HUES64 (cell line): Measurements from ENCODE around the gene SCYGR2. TPM values are rescaled to one million over a fixed set of nuclear protein-coding genes. Genes with fewer than 3 reads are reported as not detected.
A peak's percentile ranks its signal among the peaks of the same experiment; 100 is the strongest.
"Not testable (repeated sequence)": the region's sequence is repeated elsewhere in the genome, so short reads cannot be mapped to it uniquely, and the experiment has no call there.

Experiments
- H3K27ac ChIP-seq: 2 replicates; pipeline ENCODE4 v1.7.0; 2013; ENCODE audit warnings: low read depth, low read length, inconsistent platforms
- H3K27me3 ChIP-seq: 2 replicates; pipeline ENCODE4 v1.6.1; 2013; ENCODE audit warnings: mild to moderate bottlenecking, low read length; ENCODE audit not compliant: insufficient read depth
- H3K36me3 ChIP-seq: 2 replicates; pipeline ENCODE4 v1.6.1; 2013; ENCODE audit warnings: mild to moderate bottlenecking, low read length; ENCODE audit not compliant: insufficient read depth
- H3K4me1 ChIP-seq: 2 replicates; pipeline ENCODE4 v1.6.1; 2013; ENCODE audit warnings: mild to moderate bottlenecking, low read length, moderate library complexity; ENCODE audit not compliant: insufficient read depth
- H3K4me3 ChIP-seq: 2 replicates; pipeline ENCODE4 v1.5.1; 2013; ENCODE audit warnings: mild to moderate bottlenecking, low read length, moderate library complexity
- H3K9ac ChIP-seq: 2 replicates; pipeline ENCODE4 v1.6.1; 2013; ENCODE audit warnings: mild to moderate bottlenecking, low read depth, low read length
- H3K9me3 ChIP-seq: 2 replicates; pipeline ENCODE4 v1.6.1; 2013; ENCODE audit warnings: low read depth, low read length; ENCODE audit not compliant: insufficient read depth
- WGBS: fragments of 150-250, 120-280 bp; methylation state at CpG from one replicate; pipeline ENCODE4 v1.1.7; 2013; ENCODE audit warnings: missing lambda C conversion rate; 5-methylcytosine and 5-hydroxymethylcytosine counted together
- polyA plus RNA-seq, 2 experiments: library from polyadenylated mRNA; stranded (reverse); fragments of 50-300 nt; gene quantifications; one replicate each; pipeline ENCODE4 v1.2.3, GENCODE V29; 2013

Gene SCYGR2, protein sequence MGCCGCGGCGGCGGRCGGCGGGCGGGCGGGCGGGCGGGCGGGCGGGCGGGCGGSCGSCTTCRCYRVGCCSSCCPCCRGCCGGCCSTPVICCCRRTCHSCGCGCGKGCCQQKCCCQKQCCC
- polyA plus RNA-seq (2013, experiment 1 of 2): not detected
- not detected for polyA plus RNA-seq (2013, experiment 2 of 2)

DNA sequence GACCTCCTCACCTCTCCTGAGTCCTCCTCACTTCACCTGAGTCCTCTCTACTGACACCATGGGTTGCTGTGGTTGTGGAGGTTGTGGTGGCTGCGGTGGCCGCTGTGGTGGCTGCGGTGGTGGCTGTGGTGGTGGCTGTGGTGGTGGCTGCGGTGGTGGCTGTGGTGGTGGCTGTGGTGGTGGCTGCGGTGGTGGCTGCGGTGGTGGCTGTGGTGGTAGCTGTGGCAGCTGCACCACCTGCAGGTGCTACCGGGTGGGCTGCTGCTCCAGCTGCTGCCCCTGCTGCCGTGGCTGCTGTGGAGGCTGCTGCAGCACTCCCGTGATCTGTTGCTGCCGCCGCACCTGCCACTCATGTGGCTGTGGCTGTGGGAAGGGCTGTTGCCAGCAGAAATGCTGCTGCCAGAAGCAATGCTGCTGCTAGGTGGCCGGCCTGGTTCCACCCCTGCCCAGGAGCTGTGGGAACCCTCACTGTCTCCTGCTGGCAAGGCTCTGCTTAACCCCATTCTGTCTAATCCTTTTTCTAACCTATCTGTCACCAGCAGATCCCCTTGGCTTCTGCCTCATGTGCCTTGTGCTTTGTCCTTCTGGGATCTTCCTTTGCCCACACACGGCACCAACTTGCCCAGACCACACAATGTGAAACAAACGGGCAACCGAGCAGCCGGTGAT is at the start of gene SCYGR2:
SCYGR2 (plus strand) TSS at position 59 of the 669 bp plus-strand sequence; CDS start at position 59, 0 bp downstream.
- WGBS: 95% methylated on average over 15 of the region's 16 CpGs
- not testable (repeated sequence) for H3K4me3 ChIP-seq, H3K9ac ChIP-seq, H3K27me3 ChIP-seq, H3K9me3 ChIP-seq, H3K4me1 ChIP-seq, H3K27ac ChIP-seq, H3K36me3 ChIP-seq

DNA sequence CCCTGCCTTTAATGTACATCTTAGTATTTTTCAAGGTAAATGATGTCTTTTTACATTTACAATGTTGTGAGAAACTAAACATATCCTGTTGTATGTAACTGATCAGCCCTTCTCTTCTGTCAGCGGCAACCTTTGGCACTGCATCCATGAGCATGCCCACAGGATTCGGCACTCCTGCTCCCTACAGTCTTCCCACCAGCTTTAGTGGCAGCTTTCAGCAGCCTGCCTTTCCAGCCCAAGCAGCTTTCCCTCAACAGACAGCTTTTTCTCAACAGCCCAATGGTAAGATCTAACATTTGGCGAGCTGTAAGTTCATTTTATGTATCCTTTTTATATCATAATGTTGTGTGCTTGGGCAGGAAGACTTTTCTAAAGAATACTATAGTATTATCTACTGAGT is 46.9 kb upstream of the SCYGR2 start:
- H3K9ac ChIP-seq: no peak overlapping the region
- 97% methylated on average over 2 of the region's 3 CpGs for WGBS
- H3K9me3 ChIP-seq: no peaks in the 10 kb centered on the region
- H3K4me1 ChIP-seq: no peaks in the 10 kb centered on the region
- no peak overlapping the region for H3K27ac ChIP-seq
- H3K27me3 ChIP-seq: no peaks in the 10 kb centered on the region
- peaks cover 93% of the 10 kb centered on the region for H3K36me3 ChIP-seq
- H3K4me3 ChIP-seq: no peak overlapping the region

DNA sequence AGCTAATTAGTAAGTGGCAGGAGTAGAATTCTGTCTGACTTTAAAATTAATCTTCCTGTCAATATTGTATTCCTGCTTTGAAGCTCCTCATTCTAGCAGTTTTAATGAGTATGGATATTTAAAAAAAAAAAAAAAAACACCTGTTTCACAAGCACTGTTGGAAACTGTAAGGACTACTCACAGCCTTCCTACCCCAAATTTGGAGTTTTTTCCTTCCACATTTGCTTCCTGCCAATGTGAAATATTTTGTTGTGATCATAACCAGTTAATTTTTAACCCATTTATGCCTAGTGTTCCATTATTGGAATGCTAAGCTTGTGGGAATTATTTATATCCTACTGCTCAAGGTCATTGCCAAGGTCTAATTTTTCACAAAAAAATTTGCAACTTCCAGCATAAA is 36.1 kb upstream of the SCYGR2 start:
- Histone ChIP-seq H3K9ac (no peak overlapping the region), H3K27me3 (no peaks in the 10 kb centered on the region), H3K36me3 (peaks cover 13% of the 10 kb centered on the region), H3K9me3 (no peaks in the 10 kb centered on the region), H3K4me1 (no peaks in the 10 kb centered on the region; the same call in 1 of the 2 replicates), H3K27ac (no peak overlapping the region), H3K4me3 (no peak overlapping the region)

DNA sequence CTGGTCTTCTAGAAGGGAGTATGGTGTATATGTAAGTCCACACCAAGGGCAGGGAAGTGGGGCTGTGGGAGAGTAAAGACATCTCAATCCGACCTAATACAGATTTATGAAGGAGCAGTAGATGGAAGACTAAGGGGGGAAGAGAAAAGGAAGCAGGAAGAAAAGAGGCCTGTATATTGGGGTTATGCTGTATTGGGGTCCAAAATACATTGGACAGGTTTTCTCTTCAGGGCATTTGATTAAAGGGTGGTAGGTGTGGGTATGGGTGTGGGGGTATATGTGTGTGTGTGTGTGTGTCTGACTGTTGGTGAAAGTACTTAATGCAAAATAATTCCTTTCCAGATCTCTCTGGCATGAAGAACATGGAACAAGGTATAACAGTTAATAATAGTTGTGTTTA is 33.6 kb upstream of the SCYGR2 start:
- no peaks in the 10 kb centered on the region for H3K36me3 ChIP-seq
- H3K4me1 ChIP-seq: no peaks in the 10 kb centered on the region; the same call in 1 of the 2 replicates
- H3K27ac ChIP-seq: no peak overlapping the region
- 96% methylated on average over 1 of the region's 1 CpG for WGBS
- no peak overlapping the region for H3K4me3 ChIP-seq
- no peaks in the 10 kb centered on the region for H3K27me3 ChIP-seq
- no peak overlapping the region for H3K9ac ChIP-seq
- H3K9me3 ChIP-seq: no peaks in the 10 kb centered on the region

- WGBS: 75% methylated on average over 3 of the region's 3 CpGs
- peaks cover 6% of the 10 kb centered on the region; the same call in 1 of the 2 replicates for H3K4me1 ChIP-seq
- no peaks in the 10 kb centered on the region for H3K27me3 ChIP-seq
Measured at GRCh38 chr2:227566012-227566411, 32.7 kb upstream of the SCYGR2 start.

DNA sequence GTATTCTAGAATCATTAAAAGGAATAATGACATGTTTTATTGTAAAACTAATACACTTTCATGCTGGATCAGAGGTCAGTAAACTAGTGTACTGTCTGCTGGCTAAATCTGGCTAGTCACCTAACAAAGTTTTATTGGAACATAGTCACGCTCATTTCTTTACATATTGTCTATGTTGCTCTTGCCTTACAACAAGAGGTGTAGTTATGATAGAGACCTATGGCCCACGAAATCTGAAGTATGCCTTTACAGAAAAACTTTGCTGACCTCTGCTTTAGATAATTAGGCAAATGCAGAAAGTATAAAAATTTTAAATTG is 29.9 kb upstream of the SCYGR2 start:
- 100% methylated on average over 2 of the region's 2 CpGs for WGBS

More at GRCh38 chr2:227566012-227566411, 32.7 kb upstream of the SCYGR2 start:
- H3K4me3 ChIP-seq: no peak overlapping the region
- no peak overlapping the region for H3K9ac ChIP-seq
- no peaks in the 10 kb centered on the region for H3K36me3 ChIP-seq
- no peak overlapping the region for H3K27ac ChIP-seq
- H3K9me3 ChIP-seq: no peaks in the 10 kb centered on the region

GRCh38 chr2:227570615-227571014 is 28.1 kb upstream of the SCYGR2 start:
- H3K9ac ChIP-seq: no peak overlapping the region
- no peak overlapping the region for H3K4me3 ChIP-seq
- no peaks in the 10 kb centered on the region for H3K9me3 ChIP-seq
- 0 out of 2 replicates have a peak, but pooled peaks cover 6% of the 10 kb centered on the region for H3K4me1 ChIP-seq
- no peaks in the 10 kb centered on the region for H3K27me3 ChIP-seq
- no peak overlapping the region for H3K27ac ChIP-seq
- no peaks in the 10 kb centered on the region for H3K36me3 ChIP-seq
- 67% methylated on average over 1 of the region's 1 CpG for WGBS

More for the DNA sequence above, 29.9 kb upstream of the SCYGR2 start:
- no peaks in the 10 kb centered on the region for H3K27me3 ChIP-seq
- no peak overlapping the region for H3K4me3 ChIP-seq
- H3K36me3 ChIP-seq: no peaks in the 10 kb centered on the region
- H3K9ac ChIP-seq: no peak overlapping the region
- peaks cover 6% of the 10 kb centered on the region; the same call in 1 of the 2 replicates for H3K4me1 ChIP-seq
- no peak overlapping the region for H3K27ac ChIP-seq
- H3K9me3 ChIP-seq: no peaks in the 10 kb centered on the region

DNA sequence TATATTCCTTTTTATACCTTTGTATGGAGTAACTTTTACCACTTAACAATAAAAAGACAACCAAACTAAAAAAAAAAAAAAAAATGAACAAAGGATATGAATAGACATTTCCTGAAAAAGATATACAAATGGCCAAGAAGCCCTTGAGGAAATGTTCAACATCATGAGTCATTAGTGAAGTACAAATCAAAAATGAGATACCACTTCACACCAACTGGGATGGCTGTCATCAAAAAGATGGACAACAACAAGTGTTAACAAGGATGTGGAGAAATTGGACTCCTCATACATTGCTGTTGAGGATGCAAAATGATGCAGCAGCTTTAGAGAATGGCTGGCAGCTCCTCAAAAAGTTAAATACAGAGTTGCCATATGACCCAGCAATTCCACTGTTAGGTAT is 22.6 kb upstream of the SCYGR2 start:
- Histone ChIP-seq H3K9me3 (no peaks in the 10 kb centered on the region), H3K9ac (no peak overlapping the region), H3K36me3 (no peaks in the 10 kb centered on the region), H3K27ac (no peak overlapping the region), H3K27me3 (no peaks in the 10 kb centered on the region), H3K4me1 (peaks cover 10% of the 10 kb centered on the region; the same call in 1 of the 2 replicates), H3K4me3 (no peak overlapping the region)

DNA sequence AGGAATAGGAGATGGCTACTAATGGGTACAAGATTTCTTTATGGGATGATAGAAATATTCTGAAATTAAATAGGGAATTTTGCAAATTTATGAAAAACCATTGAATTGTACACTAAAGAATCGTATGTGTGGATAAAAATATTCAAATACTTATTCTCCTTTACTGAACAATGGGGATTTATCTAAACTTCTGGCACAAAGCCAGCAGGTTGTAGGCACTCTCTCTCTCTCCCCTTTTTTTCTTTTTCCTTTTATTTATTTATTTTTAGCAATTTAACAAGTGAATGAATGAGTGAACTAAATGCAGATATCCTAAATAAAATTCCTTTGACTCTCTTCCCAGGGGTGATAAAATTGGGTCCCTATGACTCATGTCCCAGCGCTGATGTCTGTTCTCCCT is 21.9 kb upstream of the SCYGR2 start:
- H3K9me3 ChIP-seq: peaks cover 2% of the 10 kb centered on the region; the same call in 1 of the 2 replicates
- H3K36me3 ChIP-seq: no peaks in the 10 kb centered on the region
- H3K4me3 ChIP-seq: no peak overlapping the region
- H3K4me1 ChIP-seq: peaks cover 10% of the 10 kb centered on the region; the same call in 1 of the 2 replicates
- 61% methylated on average over 1 of the region's 2 CpGs for WGBS
- no peak overlapping the region for H3K9ac ChIP-seq
- H3K27me3 ChIP-seq: no peaks in the 10 kb centered on the region
- H3K27ac ChIP-seq: no peak overlapping the region

GRCh38 chr2:227577555-227577954 is 21.1 kb upstream of the SCYGR2 start:
- no peaks in the 10 kb centered on the region for H3K27me3 ChIP-seq
- no peaks in the 10 kb centered on the region for H3K36me3 ChIP-seq
- H3K9me3 ChIP-seq: peaks cover 9% of the 10 kb centered on the region
- 88% methylated on average over 2 of the region's 2 CpGs for WGBS
- peaks cover 10% of the 10 kb centered on the region; the same call in 1 of the 2 replicates for H3K4me1 ChIP-seq
- no peak overlapping the region for H3K9ac ChIP-seq
- no peak overlapping the region for H3K4me3 ChIP-seq
- peak overlapping the region; percentile 7; the same call in 1 of the 2 replicates for H3K27ac ChIP-seq

GRCh38 chr2:227578642-227579041 is 20.1 kb upstream of the SCYGR2 start:
- Histone ChIP-seq H3K27me3 (no peaks in the 10 kb centered on the region), H3K4me1 (peaks cover 10% of the 10 kb centered on the region; the same call in 1 of the 2 replicates), H3K9ac (no peak overlapping the region), H3K27ac (no peak overlapping the region), H3K4me3 (no peak overlapping the region), H3K9me3 (peaks cover 16% of the 10 kb centered on the region), H3K36me3 (no peaks in the 10 kb centered on the region)
- WGBS: 91% methylated on average over 2 of the region's 2 CpGs
